Common myeloid progenitor, CD34-positive (primary cell): Measurements from ENCODE around the gene FOSL1.

Experiments used
- CTCF ChIA-PET: fragments of 350-600 bp; sonication (Branson Sonifier 250); formaldehyde crosslinking; loops from one replicate; lab custom pipeline; 2021; ENCODE audit warnings: antibody characterized with exemption; lab: Charles Lee
- POLR2A ChIA-PET: fragments of 350-600 bp; sonication (Branson Sonifier 250); formaldehyde crosslinking; loops from one replicate; lab custom pipeline; 2021; ENCODE audit warnings: antibody characterized with exemption; lab: Charles Lee
- DNase-seq, 3 donors: peaks; one replicate each; pipeline versions ENCODE4 v3.0.0 to v3.0.0-alpha.2; 2013
- H3K27ac ChIP-seq, 2 experiments: 1 replicate in 1 of 2; 2 replicates in 1 of 2; pipeline ENCODE4 v1.7.0; 2013; ENCODE audit warnings: inconsistent platforms in 2 of 2, low read length in 2 of 2, mild to moderate bottlenecking in 2 of 2, low read depth in 1 of 2, moderate library complexity in 1 of 2; ENCODE audit not compliant: severe bottlenecking in 2 of 2, insufficient read depth in 1 of 2, poor library complexity in 1 of 2
- H3K27me3 ChIP-seq, 5 experiments: replicated peaks in 2 of 5; 1 replicate in 3 of 5; 2 replicates in 2 of 5; pipeline versions ENCODE4 v1.6.1 to v1.7.0; 2013; ENCODE audit warnings: low read length in 4 of 5, mild to moderate bottlenecking in 2 of 5, moderate library complexity in 2 of 5, inconsistent platforms in 1 of 5; ENCODE audit not compliant: insufficient read depth in 5 of 5, control insufficient read depth in 4 of 5
- H3K36me3 ChIP-seq, 4 experiments: 1 replicate in 2 of 4; 2 replicates in 2 of 4; pipeline versions ENCODE4 v1.6.1 to v1.7.0; 2013; ENCODE audit warnings: low read length in 3 of 4, control low read depth in 1 of 4, mild to moderate bottlenecking in 1 of 4; ENCODE audit not compliant: control insufficient read depth in 4 of 4, insufficient read depth in 4 of 4
- H3K4me1 ChIP-seq, 4 experiments: 1 replicate in 3 of 4; 2 replicates in 1 of 4; pipeline versions ENCODE4 v1.6.1 to v1.7.1; 2013; ENCODE audit warnings: low read length in 3 of 4, mild to moderate bottlenecking in 3 of 4, control low read depth in 1 of 4, inconsistent platforms in 1 of 4, moderate library complexity in 1 of 4; ENCODE audit not compliant: control insufficient read depth in 4 of 4, insufficient read depth in 4 of 4; ENCODE audit errors: control extremely low read depth in 1 of 4
- H3K4me3 ChIP-seq, 7 experiments: 1 replicate in 4 of 7; 2 replicates in 3 of 7; pipeline versions ENCODE4 v1.5.1 to v1.7.0; 2013; ENCODE audit warnings: mild to moderate bottlenecking in 7 of 7, low read length in 6 of 7, moderate library complexity in 6 of 7, inconsistent platforms in 2 of 7, low read depth in 2 of 7, control low read depth in 1 of 7; ENCODE audit not compliant: insufficient read depth in 4 of 7, control insufficient read depth in 1 of 7; ENCODE audit errors: extremely low read depth in 1 of 7
- H3K9me3 ChIP-seq, 5 experiments: 1 replicate in 4 of 5; 2 replicates in 1 of 5; pipeline versions ENCODE4 v1.6.1 to v1.7.1; 2013; ENCODE audit warnings: low read length in 4 of 5, mild to moderate bottlenecking in 2 of 5, inconsistent platforms in 1 of 5, low read depth in 1 of 5, moderate library complexity in 1 of 5; ENCODE audit not compliant: control insufficient read depth in 4 of 5, insufficient read depth in 2 of 5; ENCODE audit errors: control extremely low read depth in 1 of 5
- WGBS: methylation state at CpG from one replicate; pipeline ENCODE4 v1.1.5; 2013; ENCODE audit not compliant: insufficient coverage; 5-methylcytosine and 5-hydroxymethylcytosine counted together

FOSL1 gene

DNA sequence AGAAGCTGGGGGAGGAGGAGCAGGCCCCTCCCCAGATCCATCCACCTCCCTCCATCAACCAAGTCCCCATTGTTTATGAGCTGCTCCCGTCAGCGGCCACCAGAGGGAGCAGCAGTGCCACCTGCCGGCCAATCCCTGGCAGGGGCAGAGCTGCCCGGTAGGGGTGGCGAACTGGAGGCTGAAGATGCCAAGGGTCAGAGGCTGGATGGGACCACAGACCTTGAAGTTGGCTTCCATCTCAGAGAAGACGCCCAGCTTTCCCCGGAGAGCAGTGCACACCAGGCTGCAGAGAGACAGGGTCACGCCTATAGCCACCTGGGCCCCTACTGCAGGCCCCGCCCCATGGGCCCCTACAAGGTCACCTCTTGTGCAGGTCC lies 15.5 kb downstream of the FOSL1 start:
- Histone ChIP-seq H3K4me3 (no peak overlapping the region), H3K27ac (no peak overlapping the region), H3K27me3 (no peaks in the 10 kb centered on the region), H3K9me3 (no peaks in the 10 kb centered on the region), H3K4me1 (peaks cover 3 to 56% (median 41%) of the 10 kb centered on the region in 4 experiments), H3K36me3 (peaks cover 7 to 58% (median 44%) of the 10 kb centered on the region in 4 experiments)
- ChIA-PET POLR2A (interaction anchor here (0.9 to 2.0 kb wide), 4 partner anchors 9 to 118 kb away, joined by 3 to 11 read pairs (median 4); partner anchors contain the start of genes BANF1, CFL1 and FOSL1), CTCF (interaction anchor here (0.6 to 11.9 kb wide), 42 partner anchors 9 to 789 kb away, joined by 3 to 168 read pairs (median 5); partner anchors contain the start of genes CFL1, EFEMP2, FOSL1 and KAT5)
- peak; percentile 77 to 88 (median 84) for DNase-seq
- 25% methylated on average over 9 of the region's 9 CpGs for WGBS

DNA sequence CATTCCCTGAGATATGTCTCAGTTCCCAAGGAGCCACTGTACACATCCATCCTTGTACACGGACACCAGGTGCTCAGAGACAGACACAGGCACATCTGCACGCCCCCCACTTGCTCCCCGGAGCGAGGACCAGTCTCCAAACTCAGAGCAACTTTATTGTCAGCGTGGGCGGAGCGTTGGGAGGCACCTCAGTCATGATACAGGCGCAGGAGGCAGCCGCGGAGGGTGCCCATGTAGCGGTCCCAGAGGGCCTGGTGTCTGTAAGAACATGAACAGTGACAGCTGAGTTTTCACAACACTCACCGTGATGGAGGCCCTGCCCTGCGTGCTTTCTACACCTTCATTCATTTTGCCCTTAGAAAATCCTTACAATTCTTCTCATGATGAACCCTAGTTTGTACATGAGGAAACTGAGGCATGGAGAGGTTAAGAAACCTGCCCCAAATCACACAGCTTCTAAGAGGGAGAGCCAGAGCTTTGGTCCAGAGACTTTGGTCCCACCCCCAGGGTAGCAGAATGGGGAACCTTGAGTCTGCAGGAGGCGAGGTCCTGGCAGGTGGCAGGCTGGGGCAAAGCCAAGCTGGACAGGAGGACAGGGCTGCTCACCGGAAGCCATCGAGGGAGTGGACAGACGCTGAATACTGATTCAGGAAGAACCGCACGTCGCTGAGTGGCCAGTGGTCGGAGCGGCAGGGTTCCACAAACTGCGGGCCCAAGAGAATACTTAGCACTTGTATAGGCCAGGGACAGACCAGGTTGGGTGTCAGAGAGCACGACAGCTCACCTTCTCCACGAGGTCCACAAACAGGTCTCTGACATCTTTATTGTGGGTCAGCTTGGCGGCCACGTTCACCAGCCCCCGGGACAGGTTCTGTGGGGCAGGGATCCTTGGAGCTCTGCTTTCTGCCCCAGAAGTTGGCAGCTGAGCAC lies 16.1 kb downstream of the FOSL1 start:
- Histone ChIP-seq H3K27me3 (no peaks in the 10 kb centered on the region), H3K9me3 (no peaks in the 10 kb centered on the region), H3K4me3 (no peak overlapping the region), H3K27ac (no peak overlapping the region), H3K4me1 (peaks cover 0 to 55% (median 41%) of the 10 kb centered on the region in 4 experiments), H3K36me3 (peaks cover 7 to 58% (median 44%) of the 10 kb centered on the region in 4 experiments)
- ChIA-PET CTCF (interaction anchor here (0.5 to 11.9 kb wide), 42 partner anchors 8 to 788 kb away, joined by 3 to 168 read pairs (median 5); partner anchors contain the start of genes CFL1, EFEMP2, FOSL1 and KAT5), POLR2A (interaction anchor here (0.9 to 2.0 kb wide), 4 partner anchors 10 to 119 kb away, joined by 3 to 11 read pairs (median 4); partner anchors contain the start of genes BANF1, CFL1 and FOSL1)
- DNase-seq = no peak
- 92% methylated on average over 25 of the region's 28 CpGs for WGBS

DNA sequence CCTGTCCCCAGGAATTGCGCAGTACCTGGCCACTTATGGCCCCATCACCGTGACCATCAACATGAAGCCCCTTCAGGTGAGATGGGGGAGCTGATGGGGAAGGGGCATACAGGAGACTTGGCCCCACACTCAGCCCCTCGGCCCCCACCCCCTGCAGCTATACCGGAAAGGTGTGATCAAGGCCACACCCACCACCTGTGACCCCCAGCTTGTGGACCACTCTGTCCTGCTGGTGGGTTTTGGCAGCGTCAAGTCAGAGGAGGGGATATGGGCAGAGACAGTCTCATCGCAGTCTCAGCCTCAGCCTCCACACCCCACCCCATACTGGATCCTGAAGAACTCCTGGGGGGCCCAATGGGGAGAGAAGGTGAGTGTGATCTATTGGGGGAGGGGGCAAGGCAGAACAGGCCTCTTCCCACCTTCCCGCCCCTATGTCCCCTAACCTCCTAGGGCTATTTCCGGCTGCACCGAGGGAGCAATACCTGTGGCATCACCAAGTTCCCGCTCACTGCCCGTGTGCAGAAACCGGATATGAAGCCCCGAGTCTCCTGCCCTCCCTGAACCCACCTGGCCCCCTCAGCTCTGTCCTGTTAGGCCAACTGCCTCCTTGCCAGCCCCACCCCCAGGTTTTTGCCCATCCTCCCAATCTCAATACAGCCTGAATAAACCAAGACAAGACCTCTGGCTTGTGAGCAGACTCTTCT lies 17.0 kb downstream of the FOSL1 start:
- H3K9me3 ChIP-seq = no peaks in the 10 kb centered on the region
- no peak for DNase-seq
- H3K4me1 ChIP-seq = peaks cover 0 to 51% (median 39%) of the 10 kb centered on the region in 4 experiments
- peaks cover 7 to 58% (median 44%) of the 10 kb centered on the region in 4 experiments for H3K36me3 ChIP-seq
- H3K27ac ChIP-seq = no peak overlapping the region
- POLR2A ChIA-PET = no interaction called here
- no peaks in the 10 kb centered on the region for H3K27me3 ChIP-seq
- WGBS = 98% methylated on average over 8 of the region's 13 CpGs
- no peak overlapping the region for H3K4me3 ChIP-seq
- CTCF ChIA-PET = interaction anchor here (0.8 to 11.9 kb wide), 14 partner anchors 11 to 177 kb away, joined by 3 to 168 read pairs (median 16); partner anchors contain the start of genes CFL1, EFEMP2, FOSL1 and MUS81

DNA sequence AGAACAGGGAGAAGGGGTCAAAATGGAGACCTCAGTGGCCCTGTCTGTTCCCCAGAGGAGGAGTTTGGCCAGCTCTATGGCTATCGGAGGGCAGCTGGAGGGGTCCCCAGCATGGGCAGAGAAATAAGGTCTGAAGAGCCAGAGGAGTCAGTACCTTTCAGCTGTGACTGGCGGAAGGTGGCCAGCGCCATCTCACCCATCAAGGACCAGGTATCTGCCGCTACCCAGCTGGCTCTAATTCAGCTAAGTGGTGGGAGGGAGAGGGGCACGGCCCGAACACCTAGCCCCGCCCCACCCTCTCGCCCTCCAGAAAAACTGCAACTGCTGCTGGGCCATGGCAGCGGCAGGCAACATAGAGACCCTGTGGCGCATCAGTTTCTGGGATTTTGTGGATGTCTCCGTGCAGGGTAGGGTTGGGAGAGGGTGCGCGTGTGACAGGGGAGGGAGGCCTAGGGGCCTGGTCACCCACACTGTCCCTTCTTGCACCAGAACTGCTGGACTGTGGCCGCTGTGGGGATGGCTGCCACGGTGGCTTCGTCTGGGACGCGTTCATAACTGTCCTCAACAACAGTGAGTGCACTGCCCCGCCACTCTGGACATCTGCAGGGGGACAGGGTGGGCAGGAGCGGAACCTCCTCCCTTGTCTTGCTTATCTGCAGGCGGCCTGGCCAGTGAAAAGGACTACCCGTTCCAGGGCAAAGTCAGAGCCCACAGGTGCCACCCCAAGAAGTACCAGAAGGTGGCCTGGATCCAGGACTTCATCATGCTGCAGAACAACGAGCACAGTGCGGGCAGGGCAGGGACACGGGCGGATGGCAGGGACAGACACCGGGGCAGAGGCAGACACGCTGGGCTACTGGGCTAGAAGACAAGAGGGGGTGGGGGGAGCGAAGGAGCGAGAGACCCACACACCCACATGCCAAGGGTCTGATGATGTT lies 17.8 kb downstream of the FOSL1 start:
- Histone ChIP-seq H3K27me3 (no peaks in the 10 kb centered on the region), H3K27ac (no peak overlapping the region), H3K9me3 (no peaks in the 10 kb centered on the region), H3K36me3 (peaks cover 7 to 56% (median 44%) of the 10 kb centered on the region in 4 experiments), H3K4me3 (no peak overlapping the region), H3K4me1 (peaks cover 0 to 47% (median 32%) of the 10 kb centered on the region in 4 experiments)
- POLR2A ChIA-PET = interaction anchor here (0.6 kb wide), 1 partner anchor 56 kb away, joined by 8 read pairs; no protein-coding TSS in a partner anchor
- CTCF ChIA-PET = interaction anchor here (0.7 to 11.9 kb wide), 11 partner anchors 6 to 257 kb away, joined by 3 to 168 read pairs (median 7); partner anchors contain the start of genes CCDC85B, CFL1, EFEMP2 and FIBP
- WGBS = 94% methylated on average over 26 of the region's 30 CpGs
- no peak for DNase-seq

DNA sequence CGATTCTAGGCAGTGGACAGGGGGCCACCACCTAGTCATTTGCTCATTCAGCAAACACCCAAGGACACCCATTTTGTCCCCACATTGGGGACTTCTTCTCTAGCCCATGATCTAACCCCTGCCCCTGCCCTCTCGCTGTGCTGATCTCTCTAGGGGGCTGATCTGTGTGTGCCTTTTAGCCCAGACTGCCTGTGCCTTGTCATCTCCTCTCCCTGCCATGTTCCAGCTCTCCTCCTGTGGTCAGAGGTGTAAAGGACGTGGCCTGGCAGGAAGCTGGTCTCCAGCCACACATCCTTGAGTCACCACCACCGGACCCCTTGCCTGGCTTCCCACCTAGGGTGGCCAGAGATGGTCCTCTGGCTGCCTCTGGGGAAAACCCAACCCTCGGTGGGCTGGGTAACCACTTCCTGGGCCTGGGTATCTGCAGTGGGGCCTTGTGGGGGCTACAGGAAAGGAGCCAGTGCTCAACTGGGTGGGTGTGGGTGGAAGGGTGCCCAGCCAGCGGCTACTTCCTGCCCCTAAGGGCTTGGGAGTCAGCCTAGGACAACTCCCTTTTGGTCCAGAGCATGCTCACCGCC lies 19.3 kb downstream of the FOSL1 start:
- H3K4me1 ChIP-seq = peaks cover 0 to 45% (median 29%) of the 10 kb centered on the region in 4 experiments
- ChIA-PET POLR2A (interaction anchor here (0.6 to 2.2 kb wide), 2 partner anchors 9 to 328 kb away, joined by 3 to 6 read pairs; partner anchors contain the start of gene CCDC85B), CTCF (interaction anchor here (1.0 to 11.9 kb wide), 10 partner anchors 8 to 241 kb away, joined by 3 to 168 read pairs (median 4); partner anchors contain the start of genes CCDC85B, EFEMP2, FIBP and MUS81)
- H3K36me3 ChIP-seq = peaks cover 7 to 45% (median 33%) of the 10 kb centered on the region in 4 experiments
- no peaks in the 10 kb centered on the region for H3K27me3 ChIP-seq
- H3K9me3 ChIP-seq = no peaks in the 10 kb centered on the region
- H3K27ac ChIP-seq = peak overlapping the region in 1 of 2 experiments; percentile 4
- 43% methylated on average over 6 of the region's 7 CpGs for WGBS
- DNase-seq = no peak
- H3K4me3 ChIP-seq = peak overlapping the region in 4 of 7 experiments; percentile 1 to 72 (median 29)
